HG02642 (cell line): ENCODE data around the gene KLF7.

Experiments
- ATAC-seq: cut with Tn5 transposase; IDR thresholded peaks from one replicate; pipeline ENCODE4 v1.9.1; 2021; ENCODE audit warnings: mild to moderate bottlenecking; ENCODE audit not compliant: unreplicated experiment, poor library complexity

The KLF7 gene

GRCh38 chr2:207167099-207167923, 1.6 kb upstream of the KLF7 start:
- no peak for ATAC-seq

- peak; percentile 53 for ATAC-seq
These were observed 776 bp upstream of the KLF7 start for GRCh38 chr2:207166349-207167098.

- ATAC-seq: peak; percentile 97
These were observed 246 bp upstream of the KLF7 start for GRCh38 chr2:207166039-207166348.

- no peak for ATAC-seq
These were observed 1.5 kb downstream of the KLF7 start for GRCh38 chr2:207164006-207164831.

- ATAC-seq: no peak
These were observed 2.1 kb downstream of the KLF7 start for GRCh38 chr2:207163756-207164005.

GRCh38 chr2:207163053-207163755, 2.5 kb downstream of the KLF7 start:
- no peak for ATAC-seq

- no peak for ATAC-seq
These were observed 3.4 kb downstream of the KLF7 start for GRCh38 chr2:207162316-207162715.

- ATAC-seq: no peak
These were observed 4.3 kb downstream of the KLF7 start for GRCh38 chr2:207161247-207162123.

- no peak for ATAC-seq
These were observed 5.6 kb downstream of the KLF7 start for GRCh38 chr2:207160115-207160514.

- ATAC-seq: no peak
These were observed 6.7 kb downstream of the KLF7 start for GRCh38 chr2:207159002-207159401.

- no peak for ATAC-seq
These were observed 8.0 kb downstream of the KLF7 start for GRCh38 chr2:207157731-207158130.

GRCh38 chr2:207157162-207157481, 8.6 kb downstream of the KLF7 start:
- ATAC-seq: no peak

GRCh38 chr2:207156451-207157161, 9.1 kb downstream of the KLF7 start:
- ATAC-seq: peak; percentile 67

GRCh38 chr2:207155516-207156444, 10.0 kb downstream of the KLF7 start:
- no peak for ATAC-seq

- ATAC-seq: no peak
These were observed 10.9 kb downstream of the KLF7 start for GRCh38 chr2:207154556-207155510.

- ATAC-seq: no peak
These were observed 12.3 kb downstream of the KLF7 start for GRCh38 chr2:207153266-207153975.
